SU-DHL-6 (cell line): ENCODE measurements around the gene PHLPP2.

ENCODE experiments used
- EZH2phosphoT487 ChIP-seq: fragments of 200-600 bp; sonication (generic), shearing (Covaris generic); conservative IDR thresholded peaks from 2 replicates; pipeline ENCODE4 v1.6.1; 2018; ENCODE audit warnings: mild to moderate bottlenecking, antibody characterized with exemption, low read length, moderate library complexity, mixed read lengths
- TF ChIP-seq, protein P1 (sequence below): fragments of 200-600 bp; sonication (generic); IDR thresholded peaks from one replicate; pipeline ENCODE4 v1.5.1; 2017; ENCODE audit warnings: antibody characterized with exemption, mild to moderate bottlenecking, low read length, moderate library complexity; ENCODE audit not compliant: insufficient read depth, poor library complexity, severe bottlenecking

DNA sequence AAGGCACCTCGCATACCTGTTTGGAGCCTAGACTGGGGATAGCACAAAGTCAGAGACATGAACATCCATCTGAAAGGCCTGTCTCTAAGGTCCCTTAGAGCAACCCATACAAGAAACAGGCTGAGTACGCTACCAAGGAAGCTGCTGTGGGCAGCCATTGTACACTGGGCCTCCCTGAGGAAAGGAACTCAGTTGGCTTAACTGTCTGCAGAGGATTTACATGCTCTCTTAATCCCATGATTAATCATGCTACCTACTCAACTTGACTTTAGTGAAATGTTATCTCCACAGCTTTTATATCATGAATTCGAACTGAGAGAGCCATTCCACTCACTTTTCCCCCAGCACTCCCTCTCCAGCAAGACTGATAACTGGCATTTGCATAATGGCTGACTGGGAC lies 26.0 kb downstream of the PHLPP2 start:
- TF ChIP-seq, protein P1, sequence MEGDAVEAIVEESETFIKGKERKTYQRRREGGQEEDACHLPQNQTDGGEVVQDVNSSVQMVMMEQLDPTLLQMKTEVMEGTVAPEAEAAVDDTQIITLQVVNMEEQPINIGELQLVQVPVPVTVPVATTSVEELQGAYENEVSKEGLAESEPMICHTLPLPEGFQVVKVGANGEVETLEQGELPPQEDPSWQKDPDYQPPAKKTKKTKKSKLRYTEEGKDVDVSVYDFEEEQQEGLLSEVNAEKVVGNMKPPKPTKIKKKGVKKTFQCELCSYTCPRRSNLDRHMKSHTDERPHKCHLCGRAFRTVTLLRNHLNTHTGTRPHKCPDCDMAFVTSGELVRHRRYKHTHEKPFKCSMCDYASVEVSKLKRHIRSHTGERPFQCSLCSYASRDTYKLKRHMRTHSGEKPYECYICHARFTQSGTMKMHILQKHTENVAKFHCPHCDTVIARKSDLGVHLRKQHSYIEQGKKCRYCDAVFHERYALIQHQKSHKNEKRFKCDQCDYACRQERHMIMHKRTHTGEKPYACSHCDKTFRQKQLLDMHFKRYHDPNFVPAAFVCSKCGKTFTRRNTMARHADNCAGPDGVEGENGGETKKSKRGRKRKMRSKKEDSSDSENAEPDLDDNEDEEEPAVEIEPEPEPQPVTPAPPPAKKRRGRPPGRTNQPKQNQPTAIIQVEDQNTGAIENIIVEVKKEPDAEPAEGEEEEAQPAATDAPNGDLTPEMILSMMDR: no peak
- no peak for TF ChIP-seq EZH2phosphoT487
